Tibial artery (tissue), 4 donors: ENCODE data around the gene PFKM.

Experiments
- DNase-seq, 2 donors: peaks; one replicate each; pipeline ENCODE4 v3.0.0-alpha.2; 2019
- H3K27ac ChIP-seq, 2 donors: fragments of 200-600 bp; sonication (generic) in 1 of 2; 1 replicate in 1 of 2; 2 replicates in 1 of 2; pipeline ENCODE4 v1.5.1; 2018 to 2019; ENCODE audit warnings: mild to moderate bottlenecking in 1 of 2
- H3K27me3 ChIP-seq, 2 donors: fragments of 200-600 bp; sonication (generic) in 1 of 2; one replicate each; pipeline versions ENCODE4 v1.5.1 to v1.6.0; 2016 to 2019
- H3K36me3 ChIP-seq, 3 donors: fragments of 200-600 bp; sonication (generic) in 2 of 3; one replicate each; pipeline ENCODE4 v1.5.1; 2016 to 2019; ENCODE audit warnings: mild to moderate bottlenecking in 2 of 3
- H3K4me1 ChIP-seq, 4 donors: fragments of 200-600 bp; sonication (generic) in 2 of 4; 1 replicate in 3 of 4; 2 replicates in 1 of 4; pipeline ENCODE4 v1.5.1; 2016 to 2019
- H3K4me3 ChIP-seq, 2 donors: fragments of 200-600 bp; sonication (generic) in 1 of 2; 1 replicate in 1 of 2; 2 replicates in 1 of 2; pipeline ENCODE4 v1.5.1; 2018 to 2019; ENCODE audit warnings: mild to moderate bottlenecking in 2 of 2
- H3K9me3 ChIP-seq, 3 donors: fragments of 200-600 bp; sonication (generic) in 1 of 3; one replicate each; pipeline ENCODE4 v1.5.1; 2016 to 2019
- CTCF ChIP-seq, 2 experiments: fragments of 200-600 bp in 1 of 2; fragments of 450-650 bp in 1 of 2; IDR thresholded peaks; one replicate each; pipeline ENCODE4 v1.5.1; 2017 to 2019; ENCODE audit warnings: antibody characterized with exemption in 2 of 2, mild to moderate bottlenecking in 1 of 2, moderate library complexity in 1 of 2
- intact Hi-C: fragments of 100-400 bp; cut with DNase I; formaldehyde crosslinking; loops from one replicate; pipeline ENCODE4 v1.15.0; 2023; ENCODE audit warnings: low total_unique reads

The PFKM gene

GRCh38 chr12:48074266-48074665 lies 44.9 kb upstream of the PFKM start:
- DNase-seq: no peak
- H3K27me3 ChIP-seq: no peaks in the 10 kb centered on the region
- H3K4me1 ChIP-seq: no peaks in the 10 kb centered on the region
- intact Hi-C loops: no loop called here
- H3K4me3 ChIP-seq: no peak overlapping the region
- H3K9me3 ChIP-seq: no peaks in the 10 kb centered on the region
- no peak overlapping the region for H3K27ac ChIP-seq
- H3K36me3 ChIP-seq: peaks cover 53 to 59% (median 58%) of the 10 kb centered on the region in 3 donors
- TF ChIP-seq CTCF (IDR thresholded peaks at IDR 0.05): no peak

- Histone ChIP-seq H3K27ac (no peak overlapping the region), H3K27me3 (no peaks in the 10 kb centered on the region), H3K4me3 (no peak overlapping the region), H3K4me1 (no peaks in the 10 kb centered on the region), H3K36me3 (peaks cover 47 to 54% (median 54%) of the 10 kb centered on the region in 3 donors), H3K9me3 (no peaks in the 10 kb centered on the region)
- intact Hi-C loops: no loop called here
- no peak for TF ChIP-seq CTCF (IDR thresholded peaks at IDR 0.05)
- no peak for DNase-seq
Observed at GRCh38 chr12:48075832-48076231, 43.3 kb upstream of the PFKM start.

DNA sequence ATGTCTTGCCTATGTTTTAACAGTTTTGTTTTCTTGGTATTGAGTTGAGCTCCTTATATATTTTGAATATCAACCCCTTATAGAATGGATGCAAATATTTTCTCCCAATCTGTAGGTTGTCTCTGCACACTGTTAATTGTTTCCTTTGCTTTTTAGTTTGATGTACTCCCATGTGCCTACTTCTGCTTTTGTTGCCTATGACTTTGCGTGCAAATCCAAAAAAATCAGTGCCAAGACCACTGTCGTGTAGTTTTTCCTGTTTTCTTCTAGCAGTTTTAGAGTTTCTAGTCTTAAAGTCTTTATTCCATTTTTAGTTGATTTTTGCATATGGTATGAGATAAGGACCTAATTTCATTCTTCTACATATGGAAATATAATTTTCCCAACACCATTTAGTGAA lies 42.1 kb upstream of the PFKM start:
- intact Hi-C loops: no loop called here
- TF ChIP-seq CTCF (IDR thresholded peaks at IDR 0.05): no peak
- Histone ChIP-seq H3K27ac (no peak overlapping the region), H3K4me1 (no peaks in the 10 kb centered on the region), H3K36me3 (peaks cover 40 to 52% (median 43%) of the 10 kb centered on the region in 3 donors), H3K27me3 (no peaks in the 10 kb centered on the region), H3K9me3 (no peaks in the 10 kb centered on the region), H3K4me3 (no peak overlapping the region)
- DNase-seq: no peak

GRCh38 chr12:48078901-48079300 lies 40.3 kb upstream of the PFKM start:
- TF ChIP-seq CTCF (IDR thresholded peaks at IDR 0.05): no peak
- Histone ChIP-seq H3K36me3 (peaks cover 34 to 55% (median 37%) of the 10 kb centered on the region in 3 donors), H3K4me3 (no peak overlapping the region), H3K9me3 (no peaks in the 10 kb centered on the region), H3K4me1 (no peaks in the 10 kb centered on the region), H3K27ac (no peak overlapping the region), H3K27me3 (no peaks in the 10 kb centered on the region)
- DNase-seq: no peak
- intact Hi-C loops: no loop called here

DNA sequence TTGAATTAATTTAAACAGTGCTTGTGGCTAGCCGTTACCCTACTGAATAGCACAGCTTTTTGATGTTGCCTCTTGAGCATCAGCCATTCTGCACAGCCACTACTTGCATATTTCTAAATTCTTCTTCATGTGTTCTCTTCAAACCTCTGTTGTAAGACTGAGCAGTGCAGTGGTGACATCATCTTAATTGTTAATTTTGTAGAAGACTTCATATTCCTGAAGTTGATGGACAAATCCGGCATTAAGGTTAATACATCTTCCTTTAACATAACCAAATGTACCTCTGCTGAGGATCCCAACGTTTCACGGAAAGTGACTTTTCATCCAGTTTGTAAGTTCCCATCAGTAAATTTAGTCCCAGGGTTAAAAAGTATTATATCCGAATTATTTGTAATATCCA lies 38.9 kb upstream of the PFKM start:
- no peak for TF ChIP-seq CTCF (IDR thresholded peaks at IDR 0.05)
- no peak for DNase-seq
- intact Hi-C loops: loop anchor here (5.0 kb wide), 1 partner anchor 87 kb away; no protein-coding TSS in a partner anchor

GRCh38 chr12:48080821-48081220 lies 38.3 kb upstream of the PFKM start:
- intact Hi-C loops: loop anchor here (5.0 kb wide), 1 partner anchor 86 kb away; no protein-coding TSS in a partner anchor
- Histone ChIP-seq H3K4me3 (no peak overlapping the region), H3K27ac (no peak overlapping the region), H3K9me3 (no peaks in the 10 kb centered on the region), H3K36me3 (peaks cover 23 to 55% (median 28%) of the 10 kb centered on the region in 3 donors), H3K4me1 (no peaks in the 10 kb centered on the region), H3K27me3 (no peaks in the 10 kb centered on the region)
- no peak for TF ChIP-seq CTCF (IDR thresholded peaks at IDR 0.05)
- no peak for DNase-seq

More for the DNA sequence above, 38.9 kb upstream of the PFKM start:
- Histone ChIP-seq H3K27me3 (no peaks in the 10 kb centered on the region), H3K4me1 (no peaks in the 10 kb centered on the region), H3K27ac (no peak overlapping the region), H3K9me3 (no peaks in the 10 kb centered on the region), H3K36me3 (peaks cover 23 to 53% (median 27%) of the 10 kb centered on the region in 3 donors), H3K4me3 (no peak overlapping the region)
